ENCODE results near the gene CENPX.
A peak's percentile ranks its signal among the peaks of the same experiment; 100 is the strongest.

- TF ChIP-seq POLR2A (IDR thresholded peaks at IDR 0.05; ENCODE audit: low read depth, low read length), result peak; percentile 17; the same call in 1 of the 2 replicates
- TF ChIP-seq TAF1 (IDR thresholded peaks at IDR 0.05; ENCODE audit: borderline replicate concordance, low read depth, low read length), result no peak
- TF ChIP-seq POLR2AphosphoS5 (IDR thresholded peaks at IDR 0.05; ENCODE audit: low read depth, low read length), result no peak
Measured at GRCh38 chr17:82058855-82059249, 36.2 kb upstream of the CENPX start.
